HepG2 (cell line): Measurements from ENCODE around the gene ZNF318. TPM values are rescaled to one million over a fixed set of nuclear protein-coding genes. Genes with fewer than 3 reads are reported as not detected.
A peak's percentile ranks its signal among the peaks of the same experiment; 100 is the strongest.

Experiments used
- HDAC1 ChIP-seq: sonication (generic); formaldehyde crosslinking; IDR thresholded peaks from 2 replicates; pipeline ENCODE4 v1.5.1; 2020; ENCODE audit warnings: mild to moderate bottlenecking, missing genetic modification reagents
- NAIF1 ChIP-seq: sonication (generic); formaldehyde crosslinking; IDR thresholded peaks from 2 replicates; pipeline ENCODE4 v1.5.0; 2020; ENCODE audit warnings: mild to moderate bottlenecking, missing genetic modification reagents, borderline replicate concordance
- PHF20 ChIP-seq: sonication (generic); formaldehyde crosslinking; IDR thresholded peaks from 2 replicates; pipeline ENCODE4 v1.5.0; 2020; ENCODE audit warnings: mild to moderate bottlenecking, missing genetic modification reagents
- SOX13 ChIP-seq, 3 experiments: fragments of 450-650 bp in 1 of 3; sonication (generic) in 1 of 3; formaldehyde crosslinking in 1 of 3; IDR thresholded peaks in 2 of 3; conservative IDR thresholded peaks in 1 of 3; 2 replicates each; pipeline versions ENCODE4 v1.5.0 to v1.6.1; 2016 to 2020; ENCODE audit warnings: antibody characterized with exemption in 1 of 3, mild to moderate bottlenecking in 1 of 3, missing compliant biosample characterization in 1 of 3, missing genetic modification reagents in 1 of 3, moderate library complexity in 1 of 3
- ZNF350 ChIP-seq: sonication (generic); formaldehyde crosslinking; IDR thresholded peaks from 2 replicates; pipeline ENCODE4 v1.4.0; 2020; ENCODE audit warnings: mild to moderate bottlenecking, low read depth, missing genetic modification reagents, borderline replicate concordance
- ZNF746 ChIP-seq: sonication (generic); formaldehyde crosslinking; IDR thresholded peaks from 2 replicates; pipeline ENCODE4 v1.8.0; 2022; ENCODE audit warnings: mild to moderate bottlenecking, missing genetic modification reagents
- ZNF83 ChIP-seq: sonication (generic); formaldehyde crosslinking; IDR thresholded peaks from 2 replicates; pipeline ENCODE4 v1.4.0; 2020; ENCODE audit warnings: missing genetic modification reagents, mild to moderate bottlenecking, borderline replicate concordance
- polyA plus RNA-seq, 8 experiments: library from polyadenylated mRNA; depleted of rRNA in 3 of 8; stranded (reverse) in 7 of 8; unstranded in 1 of 8; fragments of >200 nt; fragmentation: Illumina TruSeq in 4 of 8; extraction: Trizol in 4 of 8; gene quantifications; 2 replicates each; pipeline versions ENCODE4 v1.2.1 to v1.2.3, GENCODE V29; 2011 to 2016; ENCODE audit warnings: low read depth in 4 of 8, missing spikeins in 1 of 8, mixed read lengths in 1 of 8; ENCODE audit not compliant: insufficient read depth in 1 of 8
- total RNA-seq, 5 experiments: library from RNA; depleted of rRNA; stranded (reverse); fragments of >200 nt; fragmentation: Illumina TruSeq; extraction: Trizol; gene quantifications; 2 replicates each; pipeline ENCODE4 v1.2.3, GENCODE V29; 2016; ENCODE audit warnings: low read depth in 1 of 5
- TF ChIP-seq, protein P1 (sequence below): sonication (generic); formaldehyde crosslinking; IDR thresholded peaks from 2 replicates; pipeline ENCODE4 v1.4.0; 2020; ENCODE audit warnings: missing genetic modification reagents, borderline replicate concordance
- TF ChIP-seq, protein P2 (sequence below): sonication (generic); formaldehyde crosslinking; IDR thresholded peaks from 2 replicates; pipeline ENCODE4 v1.5.0; 2020; ENCODE audit warnings: mild to moderate bottlenecking, missing genetic modification reagents, borderline replicate concordance
- TF ChIP-seq, protein P3 (sequence below): sonication (generic); formaldehyde crosslinking; IDR thresholded peaks from 2 replicates; pipeline ENCODE4 v1.5.0; 2020; ENCODE audit warnings: missing genetic modification reagents
- TF ChIP-seq, protein P4 (sequence below): fragments of 450-650 bp; IDR thresholded peaks from 2 replicates; pipeline ENCODE4 v1.6.1; 2016
- TF ChIP-seq, protein P5 (sequence below): sonication (generic); formaldehyde crosslinking; IDR thresholded peaks from 2 replicates; pipeline ENCODE4 v1.4.0; 2020; ENCODE audit warnings: missing genetic modification reagents

ZNF318 gene
- total and polyA plus RNA-seq, 2 of the 13 experiments (the other 11 are each of a cell fraction or from before 2014, with no cell fraction given), result 13.0 to 14.5 TPM

DNA sequence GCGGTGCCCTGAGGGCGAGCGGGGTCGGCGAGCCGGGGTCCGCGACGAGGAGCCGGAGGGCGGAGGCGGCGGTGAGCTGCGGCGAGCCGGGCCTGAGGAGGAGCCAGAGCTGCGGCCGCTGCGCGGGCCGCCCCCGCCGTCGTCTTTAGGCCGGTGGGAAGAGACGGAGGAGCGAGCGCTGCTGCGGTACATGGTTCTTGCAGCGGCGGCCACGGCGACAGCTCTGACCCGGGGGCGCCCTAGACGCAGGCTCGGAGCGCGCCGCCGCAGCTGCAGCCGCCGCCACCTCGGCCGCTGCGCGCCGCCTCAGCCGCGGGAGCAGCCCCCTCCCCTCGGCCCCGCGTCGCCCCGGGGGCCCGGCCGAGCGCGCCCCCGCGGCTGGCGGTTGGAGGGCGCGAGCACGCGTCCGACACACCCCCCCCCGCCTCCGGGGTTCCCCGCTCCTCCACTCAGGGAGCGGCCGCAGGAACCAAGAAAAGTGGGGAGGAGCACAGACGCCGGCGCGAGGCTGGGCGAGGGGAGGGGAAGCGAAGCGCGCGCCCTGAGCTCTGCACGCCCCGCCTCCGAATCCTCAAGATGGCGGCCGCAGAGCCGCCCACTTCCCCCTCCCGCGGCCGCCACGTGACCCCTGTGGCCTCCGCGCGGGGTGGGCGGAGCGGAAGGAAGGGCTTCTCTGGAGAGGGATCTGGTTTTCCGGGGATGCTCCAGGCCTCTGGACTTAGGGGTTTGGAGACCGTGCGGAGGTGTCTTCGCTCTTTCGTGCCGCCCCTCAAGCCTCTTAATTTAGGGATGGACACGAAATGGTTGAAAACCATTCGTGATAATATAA lies at the start of gene ZNF318 (continued):
- no peak for TF ChIP-seq SOX13 (IDR thresholded peaks at IDR 0.05)
- TF ChIP-seq SOX13 (CRISPR knock-in tag; conservative IDR thresholded peaks at IDR 0.05 in 1 of 2, IDR thresholded peaks at IDR 0.05 in 1 of 2), result peak; percentile 43 to 56; a peak in 2 of 4 replicates
- TF ChIP-seq, protein P1, sequence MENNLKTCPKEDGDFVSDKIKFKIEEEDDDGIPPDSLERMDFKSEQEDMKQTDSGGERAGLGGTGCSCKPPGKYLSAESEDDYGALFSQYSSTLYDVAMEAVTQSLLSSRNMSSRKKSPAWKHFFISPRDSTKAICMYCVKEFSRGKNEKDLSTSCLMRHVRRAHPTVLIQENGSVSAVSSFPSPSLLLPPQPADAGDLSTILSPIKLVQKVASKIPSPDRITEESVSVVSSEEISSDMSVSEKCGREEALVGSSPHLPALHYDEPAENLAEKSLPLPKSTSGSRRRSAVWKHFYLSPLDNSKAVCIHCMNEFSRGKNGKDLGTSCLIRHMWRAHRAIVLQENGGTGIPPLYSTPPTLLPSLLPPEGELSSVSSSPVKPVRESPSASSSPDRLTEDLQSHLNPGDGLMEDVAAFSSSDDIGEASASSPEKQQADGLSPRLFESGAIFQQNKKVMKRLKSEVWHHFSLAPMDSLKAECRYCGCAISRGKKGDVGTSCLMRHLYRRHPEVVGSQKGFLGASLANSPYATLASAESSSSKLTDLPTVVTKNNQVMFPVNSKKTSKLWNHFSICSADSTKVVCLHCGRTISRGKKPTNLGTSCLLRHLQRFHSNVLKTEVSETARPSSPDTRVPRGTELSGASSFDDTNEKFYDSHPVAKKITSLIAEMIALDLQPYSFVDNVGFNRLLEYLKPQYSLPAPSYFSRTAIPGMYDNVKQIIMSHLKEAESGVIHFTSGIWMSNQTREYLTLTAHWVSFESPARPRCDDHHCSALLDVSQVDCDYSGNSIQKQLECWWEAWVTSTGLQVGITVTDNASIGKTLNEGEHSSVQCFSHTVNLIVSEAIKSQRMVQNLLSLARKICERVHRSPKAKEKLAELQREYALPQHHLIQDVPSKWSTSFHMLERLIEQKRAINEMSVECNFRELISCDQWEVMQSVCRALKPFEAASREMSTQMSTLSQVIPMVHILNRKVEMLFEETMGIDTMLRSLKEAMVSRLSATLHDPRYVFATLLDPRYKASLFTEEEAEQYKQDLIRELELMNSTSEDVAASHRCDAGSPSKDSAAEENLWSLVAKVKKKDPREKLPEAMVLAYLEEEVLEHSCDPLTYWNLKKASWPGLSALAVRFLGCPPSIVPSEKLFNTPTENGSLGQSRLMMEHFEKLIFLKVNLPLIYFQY (CRISPR knock-in tag), result no peak
- TF ChIP-seq, protein P2, sequence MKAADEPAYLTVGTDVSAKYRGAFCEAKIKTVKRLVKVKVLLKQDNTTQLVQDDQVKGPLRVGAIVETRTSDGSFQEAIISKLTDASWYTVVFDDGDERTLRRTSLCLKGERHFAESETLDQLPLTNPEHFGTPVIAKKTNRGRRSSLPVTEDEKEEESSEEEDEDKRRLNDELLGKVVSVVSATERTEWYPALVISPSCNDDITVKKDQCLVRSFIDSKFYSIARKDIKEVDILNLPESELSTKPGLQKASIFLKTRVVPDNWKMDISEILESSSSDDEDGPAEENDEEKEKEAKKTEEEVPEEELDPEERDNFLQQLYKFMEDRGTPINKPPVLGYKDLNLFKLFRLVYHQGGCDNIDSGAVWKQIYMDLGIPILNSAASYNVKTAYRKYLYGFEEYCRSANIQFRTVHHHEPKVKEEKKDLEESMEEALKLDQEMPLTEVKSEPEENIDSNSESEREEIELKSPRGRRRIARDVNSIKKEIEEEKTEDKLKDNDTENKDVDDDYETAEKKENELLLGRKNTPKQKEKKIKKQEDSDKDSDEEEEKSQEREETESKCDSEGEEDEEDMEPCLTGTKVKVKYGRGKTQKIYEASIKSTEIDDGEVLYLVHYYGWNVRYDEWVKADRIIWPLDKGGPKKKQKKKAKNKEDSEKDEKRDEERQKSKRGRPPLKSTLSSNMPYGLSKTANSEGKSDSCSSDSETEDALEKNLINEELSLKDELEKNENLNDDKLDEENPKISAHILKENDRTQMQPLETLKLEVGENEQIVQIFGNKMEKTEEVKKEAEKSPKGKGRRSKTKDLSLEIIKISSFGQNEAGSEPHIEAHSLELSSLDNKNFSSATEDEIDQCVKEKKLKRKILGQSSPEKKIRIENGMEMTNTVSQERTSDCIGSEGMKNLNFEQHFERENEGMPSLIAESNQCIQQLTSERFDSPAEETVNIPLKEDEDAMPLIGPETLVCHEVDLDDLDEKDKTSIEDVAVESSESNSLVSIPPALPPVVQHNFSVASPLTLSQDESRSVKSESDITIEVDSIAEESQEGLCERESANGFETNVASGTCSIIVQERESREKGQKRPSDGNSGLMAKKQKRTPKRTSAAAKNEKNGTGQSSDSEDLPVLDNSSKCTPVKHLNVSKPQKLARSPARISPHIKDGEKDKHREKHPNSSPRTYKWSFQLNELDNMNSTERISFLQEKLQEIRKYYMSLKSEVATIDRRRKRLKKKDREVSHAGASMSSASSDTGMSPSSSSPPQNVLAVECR (CRISPR knock-in tag), result peak; percentile 81; the same call in 1 of the 2 replicates
- TF ChIP-seq, protein P3, sequence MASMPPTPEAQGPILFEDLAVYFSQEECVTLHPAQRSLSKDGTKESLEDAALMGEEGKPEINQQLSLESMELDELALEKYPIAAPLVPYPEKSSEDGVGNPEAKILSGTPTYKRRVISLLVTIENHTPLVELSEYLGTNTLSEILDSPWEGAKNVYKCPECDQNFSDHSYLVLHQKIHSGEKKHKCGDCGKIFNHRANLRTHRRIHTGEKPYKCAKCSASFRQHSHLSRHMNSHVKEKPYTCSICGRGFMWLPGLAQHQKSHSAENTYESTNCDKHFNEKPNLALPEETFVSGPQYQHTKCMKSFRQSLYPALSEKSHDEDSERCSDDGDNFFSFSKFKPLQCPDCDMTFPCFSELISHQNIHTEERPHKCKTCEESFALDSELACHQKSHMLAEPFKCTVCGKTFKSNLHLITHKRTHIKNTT, result no peak
- TF ChIP-seq, protein P4, sequence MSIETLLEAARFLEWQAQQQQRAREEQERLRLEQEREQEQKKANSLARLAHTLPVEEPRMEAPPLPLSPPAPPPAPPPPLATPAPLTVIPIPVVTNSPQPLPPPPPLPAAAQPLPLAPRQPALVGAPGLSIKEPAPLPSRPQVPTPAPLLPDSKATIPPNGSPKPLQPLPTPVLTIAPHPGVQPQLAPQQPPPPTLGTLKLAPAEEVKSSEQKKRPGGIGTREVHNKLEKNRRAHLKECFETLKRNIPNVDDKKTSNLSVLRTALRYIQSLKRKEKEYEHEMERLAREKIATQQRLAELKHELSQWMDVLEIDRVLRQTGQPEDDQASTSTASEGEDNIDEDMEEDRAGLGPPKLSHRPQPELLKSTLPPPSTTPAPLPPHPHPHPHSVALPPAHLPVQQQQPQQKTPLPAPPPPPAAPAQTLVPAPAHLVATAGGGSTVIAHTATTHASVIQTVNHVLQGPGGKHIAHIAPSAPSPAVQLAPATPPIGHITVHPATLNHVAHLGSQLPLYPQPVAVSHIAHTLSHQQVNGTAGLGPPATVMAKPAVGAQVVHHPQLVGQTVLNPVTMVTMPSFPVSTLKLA, result peak; percentile 65
- peak; percentile 78 for TF ChIP-seq PHF20 (CRISPR knock-in tag)
- no peak for TF ChIP-seq NAIF1 (CRISPR knock-in tag)
- TF ChIP-seq, protein P5, sequence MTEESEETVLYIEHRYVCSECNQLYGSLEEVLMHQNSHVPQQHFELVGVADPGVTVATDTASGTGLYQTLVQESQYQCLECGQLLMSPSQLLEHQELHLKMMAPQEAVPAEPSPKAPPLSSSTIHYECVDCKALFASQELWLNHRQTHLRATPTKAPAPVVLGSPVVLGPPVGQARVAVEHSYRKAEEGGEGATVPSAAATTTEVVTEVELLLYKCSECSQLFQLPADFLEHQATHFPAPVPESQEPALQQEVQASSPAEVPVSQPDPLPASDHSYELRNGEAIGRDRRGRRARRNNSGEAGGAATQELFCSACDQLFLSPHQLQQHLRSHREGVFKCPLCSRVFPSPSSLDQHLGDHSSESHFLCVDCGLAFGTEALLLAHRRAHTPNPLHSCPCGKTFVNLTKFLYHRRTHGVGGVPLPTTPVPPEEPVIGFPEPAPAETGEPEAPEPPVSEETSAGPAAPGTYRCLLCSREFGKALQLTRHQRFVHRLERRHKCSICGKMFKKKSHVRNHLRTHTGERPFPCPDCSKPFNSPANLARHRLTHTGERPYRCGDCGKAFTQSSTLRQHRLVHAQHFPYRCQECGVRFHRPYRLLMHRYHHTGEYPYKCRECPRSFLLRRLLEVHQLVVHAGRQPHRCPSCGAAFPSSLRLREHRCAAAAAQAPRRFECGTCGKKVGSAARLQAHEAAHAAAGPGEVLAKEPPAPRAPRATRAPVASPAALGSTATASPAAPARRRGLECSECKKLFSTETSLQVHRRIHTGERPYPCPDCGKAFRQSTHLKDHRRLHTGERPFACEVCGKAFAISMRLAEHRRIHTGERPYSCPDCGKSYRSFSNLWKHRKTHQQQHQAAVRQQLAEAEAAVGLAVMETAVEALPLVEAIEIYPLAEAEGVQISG, result peak; percentile 53
- TF ChIP-seq ZNF746 (CRISPR knock-in tag), result peak; percentile 77
- TF ChIP-seq ZNF350, result peak; percentile 45; the same call in 1 of the 2 replicates
- peak; percentile 56; the same call in 1 of the 2 replicates for TF ChIP-seq ZNF83 (CRISPR knock-in tag)
- peak; percentile 74 for TF ChIP-seq HDAC1
